Hematopoietic multipotent progenitor cell (in vitro differentiated cells): ENCODE data around the gene MOV10L1. TPM values are rescaled to one million over a fixed set of nuclear protein-coding genes. Genes with fewer than 3 reads are reported as not detected.

Experiments
- DNase-seq, 3 donors: peaks; one replicate each; pipeline ENCODE4 v3.0.0-alpha.2; 2011 to 2015; ENCODE audit warnings: low read depth in 2 of 3, low spot score in 2 of 3
- total RNA-seq: library from RNA; depleted of rRNA; stranded (reverse); fragments of >200 nt; gene quantifications from one replicate; pipeline ENCODE4 v1.2.3, GENCODE V29; 2012

The MOV10L1 gene
- total RNA-seq, 1 donor = 0.27 TPM

GRCh38 chr22:50184902-50185374 lies 95.1 kb downstream of the MOV10L1 start:
- DNase-seq = no peak

DNA sequence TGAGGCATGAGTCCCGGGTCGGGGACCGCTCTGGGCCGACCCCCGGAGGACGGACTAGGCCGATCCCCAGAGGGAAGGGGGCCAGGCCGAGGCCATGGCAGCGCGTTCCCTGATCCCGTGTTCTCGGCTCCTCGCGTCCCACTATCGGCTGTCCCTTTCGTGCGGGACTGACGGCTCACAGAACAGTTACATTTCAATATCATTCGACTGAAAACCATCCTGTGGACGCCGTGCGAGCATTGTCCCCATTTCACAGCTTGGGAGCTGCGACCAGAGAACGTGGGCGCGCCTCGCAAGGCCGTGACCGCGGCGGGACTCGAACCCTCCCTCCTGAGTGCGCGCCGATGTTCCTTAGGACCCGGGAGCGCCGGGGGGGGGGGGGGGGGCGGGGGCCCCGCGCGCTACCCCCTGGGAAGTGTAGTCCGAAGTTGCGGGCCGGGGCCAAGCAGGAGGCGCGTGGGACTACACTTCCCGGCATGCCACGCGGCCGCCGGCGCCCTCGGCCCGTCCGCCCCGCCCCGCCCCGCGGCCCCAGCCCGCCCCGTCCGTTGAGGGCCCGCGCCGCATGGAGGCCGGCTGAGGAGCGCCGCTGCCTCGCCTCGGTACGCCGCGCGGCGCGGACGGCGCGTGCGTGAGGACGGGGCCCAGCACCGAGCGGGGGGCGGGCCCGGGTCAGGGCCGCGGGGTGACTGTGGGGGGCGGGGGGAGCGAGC lies 95.7 kb downstream of the MOV10L1 start, which contains the start of gene TRABD:
Gene TRABD (plus strand): TSS at position 539 of the 713 bp plus-strand sequence. CDS start 7,148 bp downstream, outside the sequence.
- peak; percentile 75 to 93 (median 88) for DNase-seq

DNA sequence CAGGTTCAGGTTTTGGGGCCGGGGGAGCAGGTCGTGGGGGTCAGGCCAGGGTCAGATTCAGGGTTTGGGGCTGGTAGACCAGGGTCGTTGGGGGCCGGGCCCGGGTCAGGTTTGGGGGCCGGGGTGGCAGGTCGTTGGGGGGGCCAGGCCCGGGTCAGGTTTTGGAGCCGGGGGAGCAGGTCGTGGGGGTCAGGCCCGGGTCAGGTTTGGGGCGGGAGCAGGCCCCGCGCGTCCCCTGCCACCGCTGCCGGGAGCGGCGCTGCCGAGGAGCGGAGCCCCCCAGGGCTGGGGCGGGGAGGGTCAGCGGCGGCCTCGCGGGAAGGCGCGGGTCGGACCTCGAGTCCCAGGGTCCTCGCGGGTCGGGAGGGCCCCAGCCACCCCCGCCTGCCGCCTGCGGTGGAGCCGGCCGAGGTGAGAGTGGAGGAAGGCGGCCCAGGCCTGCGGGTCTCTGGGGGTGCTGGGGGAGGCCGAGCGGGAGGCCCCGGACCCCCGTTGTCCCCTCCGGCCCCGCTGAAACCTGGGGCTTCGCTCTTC lies 96.4 kb downstream of the MOV10L1 start:
- no peak for DNase-seq

- no peak for DNase-seq
Observed at GRCh38 chr22:50186761-50187523, 97.1 kb downstream of the MOV10L1 start.

DNA sequence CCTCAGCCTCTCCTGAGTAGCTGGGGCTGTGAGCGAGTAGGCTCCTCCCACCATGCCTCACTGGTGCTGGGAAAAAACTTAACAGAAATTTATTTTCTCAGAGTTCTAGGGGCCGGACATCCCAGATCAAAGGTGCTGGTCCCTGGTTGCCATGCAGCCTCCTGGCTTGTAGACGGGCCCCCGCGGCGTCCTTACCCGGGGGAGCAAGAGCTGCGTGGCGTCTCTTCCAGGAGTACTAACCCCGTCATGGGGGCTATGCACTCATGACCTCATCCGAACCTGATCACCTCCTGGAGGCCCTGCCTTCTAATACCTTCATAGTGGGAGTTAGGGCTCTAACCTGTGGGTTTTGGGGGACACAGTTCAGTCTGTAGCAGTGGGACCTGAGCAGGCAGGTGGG lies 98.5 kb downstream of the MOV10L1 start:
- DNase-seq = no peak

GRCh38 chr22:50189184-50189848 lies 99.5 kb downstream of the MOV10L1 start:
- no peak for DNase-seq

- no peak for DNase-seq
Observed at GRCh38 chr22:50189849-50190181, 100.0 kb downstream of the MOV10L1 start.

DNA sequence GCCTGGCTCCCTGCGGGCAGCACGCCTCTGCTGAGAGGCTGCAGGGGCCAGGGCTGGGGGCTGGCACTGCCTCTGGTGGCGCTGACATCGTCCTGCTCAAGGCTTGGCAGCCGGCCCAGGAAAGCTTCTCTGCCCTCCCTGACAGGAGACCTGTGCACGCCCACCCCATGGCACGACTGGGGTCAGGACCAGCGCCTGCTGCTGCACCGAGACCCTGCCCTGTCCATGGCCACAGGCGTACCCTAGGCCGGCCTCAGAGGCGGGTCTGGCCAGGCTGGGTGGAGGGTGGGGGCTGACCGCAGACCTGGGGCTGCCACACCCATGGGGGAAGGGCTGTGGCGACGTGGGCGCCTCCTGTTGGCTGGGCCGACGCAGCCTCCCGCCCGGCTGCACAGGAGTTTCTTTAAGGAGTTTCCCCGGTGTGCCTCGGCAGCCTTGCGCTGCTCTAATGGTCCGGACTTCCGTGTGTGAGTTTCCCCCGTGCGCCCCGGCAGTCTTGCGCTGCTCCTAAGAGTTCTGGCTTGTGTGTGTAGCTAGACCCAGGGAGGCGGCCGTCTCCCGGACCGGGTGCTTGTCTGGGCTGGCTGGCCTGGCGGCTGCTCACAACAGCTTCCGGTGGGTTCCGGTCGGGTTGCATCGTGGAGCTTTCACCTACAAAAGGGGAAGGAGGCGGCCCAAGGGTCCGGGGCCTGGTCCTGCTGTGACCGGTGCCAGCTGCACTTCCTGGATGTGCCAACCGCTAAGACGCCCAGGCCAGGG lies 100.6 kb downstream of the MOV10L1 start:
- DNase-seq = peak; percentile 82 to 89 (median 88)

DNA sequence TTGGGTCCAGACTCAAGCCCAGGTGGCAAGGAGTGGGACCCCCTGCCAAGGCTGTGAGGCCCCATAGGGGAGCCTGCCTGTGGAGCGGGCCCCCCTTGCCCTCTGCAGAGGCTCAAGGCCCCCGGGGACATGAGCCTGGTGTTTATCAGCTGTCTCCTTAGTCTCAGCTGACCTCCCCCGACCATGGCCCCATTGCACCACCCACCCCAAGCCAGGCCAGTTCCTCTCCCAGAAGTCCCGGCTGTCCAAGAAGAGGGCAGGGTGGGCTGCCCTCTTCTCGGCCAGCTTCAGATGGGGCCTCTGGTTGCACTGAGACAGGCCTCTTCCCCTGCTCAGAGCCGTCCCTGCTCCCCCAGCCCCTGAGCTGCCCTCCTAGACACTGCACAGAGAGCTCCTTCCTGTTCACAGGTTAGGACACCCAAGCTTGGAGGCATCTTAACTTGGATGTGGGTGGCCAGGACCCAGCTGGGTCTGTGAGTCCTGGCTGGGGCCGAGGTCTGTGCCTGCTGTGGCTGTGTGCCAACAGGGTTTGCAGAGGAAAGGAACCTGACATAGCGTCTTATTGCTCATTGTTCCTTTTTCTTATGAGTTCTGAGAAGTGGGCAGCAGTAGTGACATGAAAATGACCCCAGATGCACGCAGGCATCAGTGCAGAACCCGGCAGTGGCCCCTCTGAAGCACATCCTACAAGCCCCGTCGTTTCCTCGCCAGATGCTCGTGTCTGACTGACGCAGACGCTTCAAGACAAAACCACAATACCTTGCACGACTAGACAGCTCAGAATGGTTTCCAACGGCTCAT lies 101.3 kb downstream of the MOV10L1 start:
- DNase-seq = peak; percentile 73 to 97 (median 93)

GRCh38 chr22:50192436-50193204 lies 102.8 kb downstream of the MOV10L1 start:
- DNase-seq = peak in 2 of 3 donors; percentile 59 to 67

DNA sequence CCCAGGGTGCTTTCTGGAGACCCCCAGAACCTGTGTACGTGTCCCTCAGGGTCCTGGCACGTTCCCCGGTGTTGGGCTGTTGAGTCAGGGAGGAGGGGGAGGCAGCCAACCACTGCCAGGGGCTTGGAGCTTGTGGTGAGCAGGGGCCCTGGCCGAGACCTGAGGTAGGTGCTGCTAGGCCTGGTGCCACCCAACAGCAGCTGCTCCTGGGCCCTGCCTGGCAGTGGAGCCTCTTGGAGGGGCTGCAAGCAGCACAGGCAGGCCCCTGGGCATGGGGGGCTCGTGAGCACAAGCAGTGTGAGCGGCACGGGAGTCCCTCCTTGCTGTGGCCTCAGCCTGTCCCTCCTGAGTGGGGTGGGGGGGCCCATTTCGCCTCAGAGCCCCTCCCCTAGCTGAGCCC lies 103.8 kb downstream of the MOV10L1 start:
- DNase-seq = no peak

- DNase-seq = no peak
Observed at GRCh38 chr22:50194037-50194805, 104.4 kb downstream of the MOV10L1 start.

GRCh38 chr22:50196256-50196655 lies 106.5 kb downstream of the MOV10L1 start:
- DNase-seq = no peak

GRCh38 chr22:50197000-50197800 lies 107.4 kb downstream of the MOV10L1 start:
- DNase-seq = no peak

DNA sequence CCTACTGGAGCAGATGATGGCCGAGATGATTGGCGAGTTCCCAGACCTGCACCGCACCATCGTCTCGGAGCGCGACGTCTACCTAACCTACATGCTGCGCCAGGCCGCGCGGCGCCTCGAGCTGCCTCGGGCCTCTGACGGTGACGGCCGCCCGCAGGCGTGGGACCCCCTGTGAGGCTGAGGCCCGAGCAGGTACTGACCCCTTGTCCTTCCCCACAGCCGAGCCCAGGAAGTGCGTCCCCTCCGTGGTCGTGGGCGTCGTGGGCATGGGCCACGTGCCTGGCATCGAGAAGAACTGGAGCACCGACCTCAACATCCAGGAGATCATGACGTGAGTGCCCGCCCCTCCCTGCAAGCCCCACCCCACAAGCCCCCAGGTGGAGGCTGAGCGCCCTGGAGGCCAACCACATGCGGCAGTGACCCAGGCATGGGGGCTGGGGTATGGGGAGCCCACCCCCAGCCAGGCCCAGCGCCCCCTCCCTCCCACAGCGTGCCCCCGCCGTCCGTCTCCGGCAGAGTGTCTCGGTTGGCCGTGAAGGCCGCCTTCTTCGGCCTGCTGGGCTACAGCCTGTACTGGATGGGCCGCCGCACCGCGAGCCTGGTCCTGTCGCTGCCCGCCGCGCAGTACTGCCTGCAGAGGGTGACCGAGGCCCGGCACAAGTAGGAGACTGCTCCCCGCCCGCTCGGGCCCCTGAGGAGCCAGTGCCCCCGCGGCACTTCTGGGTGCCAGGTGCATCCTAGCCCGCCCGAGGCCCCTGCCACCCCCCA lies 108.2 kb downstream of the MOV10L1 start:
- DNase-seq = no peak

- no peak for DNase-seq
Observed at GRCh38 chr22:50198624-50199017, 108.8 kb downstream of the MOV10L1 start.
